Uterus (tissue), 2 donors: ENCODE measurements around the gene LSM14A.

Source experiments
- CTCF ChIP-seq, 4 experiments: fragments of 200-600 bp in 2 of 4; fragments of 450-650 bp in 2 of 4; sonication (generic) in 2 of 4; IDR thresholded peaks; one replicate each; pipeline ENCODE4 v1.5.1; 2016 to 2019; ENCODE audit warnings: antibody characterized with exemption in 4 of 4, mild to moderate bottlenecking in 2 of 4, moderate library complexity in 1 of 4
- POLR2A ChIP-seq, 2 donors: fragments of 450-650 bp; IDR thresholded peaks; one replicate each; pipeline ENCODE4 v1.6.1; 2016; ENCODE audit warnings: antibody characterized with exemption in 2 of 2, mild to moderate bottlenecking in 1 of 2, moderate library complexity in 1 of 2

DNA sequence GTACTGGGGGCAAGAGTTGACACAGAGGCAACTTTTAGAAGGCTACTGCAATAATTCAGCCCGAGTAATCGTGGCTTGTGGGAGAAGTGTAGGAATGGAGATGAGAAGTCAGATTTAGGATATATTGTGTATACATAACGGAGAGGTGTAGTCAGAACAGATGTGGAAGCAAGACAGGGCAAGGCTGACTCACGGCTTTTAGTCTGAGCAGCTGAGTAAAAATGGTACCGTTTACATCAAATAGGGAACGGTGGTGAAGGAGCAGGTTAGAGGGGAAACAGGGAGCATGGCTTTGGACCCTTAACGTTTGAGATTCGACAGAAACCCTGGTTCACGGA is 796 bp upstream of the LSM14A start:
- no peak for TF ChIP-seq CTCF (IDR thresholded peaks at IDR 0.05)
- TF ChIP-seq POLR2A (IDR thresholded peaks at IDR 0.05) = no peak
